Measurements from ENCODE around the gene RAB30.

DNA sequence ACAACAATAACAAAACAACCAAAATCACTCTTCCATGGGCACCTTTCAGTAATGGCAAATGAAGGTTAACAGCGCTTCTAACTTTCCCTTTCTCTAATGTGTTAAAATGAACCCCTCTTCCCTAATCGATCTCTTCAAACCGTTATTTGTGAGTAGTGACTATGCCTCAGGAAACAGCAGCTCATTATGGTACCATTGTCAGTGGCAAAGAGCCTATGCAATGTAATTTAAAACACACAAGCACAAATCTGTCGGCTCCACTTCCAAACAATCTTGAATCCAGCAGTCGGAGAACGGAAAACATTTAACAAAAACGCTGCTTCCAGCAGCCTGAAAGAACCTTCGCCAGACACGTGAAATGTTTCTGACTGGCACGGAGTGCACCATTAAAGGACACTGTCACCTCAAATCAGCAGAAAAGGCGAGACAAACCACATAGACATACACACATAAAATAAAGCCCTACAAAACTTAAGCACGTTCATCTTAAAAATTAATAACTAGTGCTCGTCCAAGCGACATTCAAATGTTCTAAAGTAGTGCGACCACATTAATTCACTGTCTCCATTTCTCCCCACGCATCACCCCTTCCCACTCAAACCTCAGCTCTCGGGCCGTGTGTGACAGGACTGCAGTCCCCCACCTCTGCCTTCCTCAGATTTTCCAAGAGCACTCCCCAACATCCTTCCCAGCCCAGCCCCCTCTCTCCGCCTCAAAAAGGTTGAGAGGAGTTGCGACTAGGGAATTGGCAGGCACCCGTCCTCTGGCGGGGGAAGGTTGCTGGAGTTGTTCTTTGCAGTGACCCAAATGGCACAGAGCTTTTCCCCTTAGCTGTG, 748 bp downstream of the RAB30 start:
- TF ChIP-seq, protein P1, sequence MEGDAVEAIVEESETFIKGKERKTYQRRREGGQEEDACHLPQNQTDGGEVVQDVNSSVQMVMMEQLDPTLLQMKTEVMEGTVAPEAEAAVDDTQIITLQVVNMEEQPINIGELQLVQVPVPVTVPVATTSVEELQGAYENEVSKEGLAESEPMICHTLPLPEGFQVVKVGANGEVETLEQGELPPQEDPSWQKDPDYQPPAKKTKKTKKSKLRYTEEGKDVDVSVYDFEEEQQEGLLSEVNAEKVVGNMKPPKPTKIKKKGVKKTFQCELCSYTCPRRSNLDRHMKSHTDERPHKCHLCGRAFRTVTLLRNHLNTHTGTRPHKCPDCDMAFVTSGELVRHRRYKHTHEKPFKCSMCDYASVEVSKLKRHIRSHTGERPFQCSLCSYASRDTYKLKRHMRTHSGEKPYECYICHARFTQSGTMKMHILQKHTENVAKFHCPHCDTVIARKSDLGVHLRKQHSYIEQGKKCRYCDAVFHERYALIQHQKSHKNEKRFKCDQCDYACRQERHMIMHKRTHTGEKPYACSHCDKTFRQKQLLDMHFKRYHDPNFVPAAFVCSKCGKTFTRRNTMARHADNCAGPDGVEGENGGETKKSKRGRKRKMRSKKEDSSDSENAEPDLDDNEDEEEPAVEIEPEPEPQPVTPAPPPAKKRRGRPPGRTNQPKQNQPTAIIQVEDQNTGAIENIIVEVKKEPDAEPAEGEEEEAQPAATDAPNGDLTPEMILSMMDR (IDR thresholded peaks at IDR 0.05), result no peak
- TF ChIP-seq POLR2A (IDR thresholded peaks at IDR 0.05) (no peak), POLR2AphosphoS5 (IDR thresholded peaks at IDR 0.05) (peak in 1 of 4 donors; percentile 4), EP300 (IDR thresholded peaks at IDR 0.05) (no peak)
